WTC11 (cell line): ENCODE data around the gene TBL1X.

Source experiments
- ETV6 ChIP-seq: sonication (generic); formaldehyde crosslinking; IDR thresholded peaks from 2 replicates; pipeline ENCODE4 v1.8.1; 2022; ENCODE audit warnings: mild to moderate bottlenecking, missing genetic modification reagents
- MAX ChIP-seq: sonication (generic); formaldehyde crosslinking; IDR thresholded peaks from 2 replicates; pipeline ENCODE4 v1.8.0; 2022; ENCODE audit warnings: mild to moderate bottlenecking, missing genetic modification reagents
- TEAD4 ChIP-seq: sonication (generic); formaldehyde crosslinking; IDR thresholded peaks from 2 replicates; pipeline ENCODE4 v1.8.0; 2022; ENCODE audit warnings: mild to moderate bottlenecking, missing genetic modification reagents
- TF ChIP-seq, protein P1 (sequence below): fragments of 200-600 bp; IDR thresholded peaks from 2 replicates; pipeline ENCODE4 v1.8.0; 2022; ENCODE audit warnings: antibody characterized with exemption

DNA sequence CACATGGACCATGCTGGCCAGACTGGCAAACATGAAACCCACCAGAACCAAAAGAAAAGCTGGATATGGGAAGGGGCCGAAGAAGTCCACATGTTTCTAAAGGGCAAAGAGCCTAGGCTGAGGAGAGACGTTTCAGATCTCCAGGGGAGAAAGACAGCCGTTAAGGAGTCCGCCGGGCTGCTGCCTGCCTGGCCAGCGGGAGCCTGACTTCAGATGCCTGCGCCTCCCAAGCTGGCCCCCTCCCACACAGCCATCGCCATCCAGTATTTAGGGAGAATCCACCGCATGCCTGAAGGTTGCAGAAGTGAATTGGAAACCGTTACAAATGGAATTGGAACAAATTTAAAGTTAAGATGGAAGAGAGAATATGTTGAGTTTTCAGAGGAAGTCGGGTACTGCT, 2.9 kb downstream of the TBL1X start:
- TF ChIP-seq MAX = no peak
- TF ChIP-seq, protein P1, sequence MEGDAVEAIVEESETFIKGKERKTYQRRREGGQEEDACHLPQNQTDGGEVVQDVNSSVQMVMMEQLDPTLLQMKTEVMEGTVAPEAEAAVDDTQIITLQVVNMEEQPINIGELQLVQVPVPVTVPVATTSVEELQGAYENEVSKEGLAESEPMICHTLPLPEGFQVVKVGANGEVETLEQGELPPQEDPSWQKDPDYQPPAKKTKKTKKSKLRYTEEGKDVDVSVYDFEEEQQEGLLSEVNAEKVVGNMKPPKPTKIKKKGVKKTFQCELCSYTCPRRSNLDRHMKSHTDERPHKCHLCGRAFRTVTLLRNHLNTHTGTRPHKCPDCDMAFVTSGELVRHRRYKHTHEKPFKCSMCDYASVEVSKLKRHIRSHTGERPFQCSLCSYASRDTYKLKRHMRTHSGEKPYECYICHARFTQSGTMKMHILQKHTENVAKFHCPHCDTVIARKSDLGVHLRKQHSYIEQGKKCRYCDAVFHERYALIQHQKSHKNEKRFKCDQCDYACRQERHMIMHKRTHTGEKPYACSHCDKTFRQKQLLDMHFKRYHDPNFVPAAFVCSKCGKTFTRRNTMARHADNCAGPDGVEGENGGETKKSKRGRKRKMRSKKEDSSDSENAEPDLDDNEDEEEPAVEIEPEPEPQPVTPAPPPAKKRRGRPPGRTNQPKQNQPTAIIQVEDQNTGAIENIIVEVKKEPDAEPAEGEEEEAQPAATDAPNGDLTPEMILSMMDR = no peak
- no peak for TF ChIP-seq ETV6 (CRISPR knock-in tag)
- TF ChIP-seq TEAD4 (CRISPR knock-in tag) = no peak
